ENCODE results near the gene PDCD6IP. TPM values are rescaled to one million over a fixed set of nuclear protein-coding genes. Genes with fewer than 3 reads are reported as not detected.

The PDCD6IP gene
- total and polyA plus RNA-seq, 2 experiments from 2014 or later: 45.1 to 185 TPM

DNA sequence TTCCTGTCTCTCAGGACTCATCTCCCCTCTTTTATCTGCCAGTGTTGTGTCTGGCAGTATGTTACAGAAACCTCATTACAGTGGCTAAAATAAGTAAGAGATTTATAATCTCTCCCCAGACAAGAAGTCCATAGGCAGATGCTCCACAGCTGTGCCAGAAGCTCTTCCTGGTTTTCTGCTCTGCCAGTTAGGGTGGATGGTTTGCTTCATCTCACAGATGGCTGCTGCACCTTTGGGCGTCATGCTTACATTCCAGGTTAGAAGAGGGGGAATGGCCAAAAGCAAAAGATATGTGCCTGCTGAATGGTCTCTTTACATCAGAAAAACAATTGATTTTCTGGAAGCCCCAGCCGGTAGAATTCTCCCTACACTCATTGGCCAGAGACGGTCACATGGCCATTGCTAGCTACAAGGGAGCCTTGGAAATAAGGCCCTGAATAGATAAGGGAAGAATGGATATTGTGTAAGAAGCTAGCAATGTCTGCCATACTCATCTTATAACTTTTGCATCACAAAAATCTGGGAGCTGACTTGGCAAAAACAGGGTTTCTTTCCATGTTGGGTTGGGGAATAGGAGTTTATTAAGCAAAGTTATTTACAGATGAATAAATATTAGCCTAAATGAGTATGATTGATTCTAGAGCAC is 91.1 kb downstream of the PDCD6IP start (continued):
- TF ChIP-seq, protein P1, sequence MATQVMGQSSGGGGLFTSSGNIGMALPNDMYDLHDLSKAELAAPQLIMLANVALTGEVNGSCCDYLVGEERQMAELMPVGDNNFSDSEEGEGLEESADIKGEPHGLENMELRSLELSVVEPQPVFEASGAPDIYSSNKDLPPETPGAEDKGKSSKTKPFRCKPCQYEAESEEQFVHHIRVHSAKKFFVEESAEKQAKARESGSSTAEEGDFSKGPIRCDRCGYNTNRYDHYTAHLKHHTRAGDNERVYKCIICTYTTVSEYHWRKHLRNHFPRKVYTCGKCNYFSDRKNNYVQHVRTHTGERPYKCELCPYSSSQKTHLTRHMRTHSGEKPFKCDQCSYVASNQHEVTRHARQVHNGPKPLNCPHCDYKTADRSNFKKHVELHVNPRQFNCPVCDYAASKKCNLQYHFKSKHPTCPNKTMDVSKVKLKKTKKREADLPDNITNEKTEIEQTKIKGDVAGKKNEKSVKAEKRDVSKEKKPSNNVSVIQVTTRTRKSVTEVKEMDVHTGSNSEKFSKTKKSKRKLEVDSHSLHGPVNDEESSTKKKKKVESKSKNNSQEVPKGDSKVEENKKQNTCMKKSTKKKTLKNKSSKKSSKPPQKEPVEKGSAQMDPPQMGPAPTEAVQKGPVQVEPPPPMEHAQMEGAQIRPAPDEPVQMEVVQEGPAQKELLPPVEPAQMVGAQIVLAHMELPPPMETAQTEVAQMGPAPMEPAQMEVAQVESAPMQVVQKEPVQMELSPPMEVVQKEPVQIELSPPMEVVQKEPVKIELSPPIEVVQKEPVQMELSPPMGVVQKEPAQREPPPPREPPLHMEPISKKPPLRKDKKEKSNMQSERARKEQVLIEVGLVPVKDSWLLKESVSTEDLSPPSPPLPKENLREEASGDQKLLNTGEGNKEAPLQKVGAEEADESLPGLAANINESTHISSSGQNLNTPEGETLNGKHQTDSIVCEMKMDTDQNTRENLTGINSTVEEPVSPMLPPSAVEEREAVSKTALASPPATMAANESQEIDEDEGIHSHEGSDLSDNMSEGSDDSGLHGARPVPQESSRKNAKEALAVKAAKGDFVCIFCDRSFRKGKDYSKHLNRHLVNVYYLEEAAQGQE (IDR thresholded peaks at IDR 0.05; ENCODE audit: unreplicated experiment): no peak
- TF ChIP-seq, protein P2, sequence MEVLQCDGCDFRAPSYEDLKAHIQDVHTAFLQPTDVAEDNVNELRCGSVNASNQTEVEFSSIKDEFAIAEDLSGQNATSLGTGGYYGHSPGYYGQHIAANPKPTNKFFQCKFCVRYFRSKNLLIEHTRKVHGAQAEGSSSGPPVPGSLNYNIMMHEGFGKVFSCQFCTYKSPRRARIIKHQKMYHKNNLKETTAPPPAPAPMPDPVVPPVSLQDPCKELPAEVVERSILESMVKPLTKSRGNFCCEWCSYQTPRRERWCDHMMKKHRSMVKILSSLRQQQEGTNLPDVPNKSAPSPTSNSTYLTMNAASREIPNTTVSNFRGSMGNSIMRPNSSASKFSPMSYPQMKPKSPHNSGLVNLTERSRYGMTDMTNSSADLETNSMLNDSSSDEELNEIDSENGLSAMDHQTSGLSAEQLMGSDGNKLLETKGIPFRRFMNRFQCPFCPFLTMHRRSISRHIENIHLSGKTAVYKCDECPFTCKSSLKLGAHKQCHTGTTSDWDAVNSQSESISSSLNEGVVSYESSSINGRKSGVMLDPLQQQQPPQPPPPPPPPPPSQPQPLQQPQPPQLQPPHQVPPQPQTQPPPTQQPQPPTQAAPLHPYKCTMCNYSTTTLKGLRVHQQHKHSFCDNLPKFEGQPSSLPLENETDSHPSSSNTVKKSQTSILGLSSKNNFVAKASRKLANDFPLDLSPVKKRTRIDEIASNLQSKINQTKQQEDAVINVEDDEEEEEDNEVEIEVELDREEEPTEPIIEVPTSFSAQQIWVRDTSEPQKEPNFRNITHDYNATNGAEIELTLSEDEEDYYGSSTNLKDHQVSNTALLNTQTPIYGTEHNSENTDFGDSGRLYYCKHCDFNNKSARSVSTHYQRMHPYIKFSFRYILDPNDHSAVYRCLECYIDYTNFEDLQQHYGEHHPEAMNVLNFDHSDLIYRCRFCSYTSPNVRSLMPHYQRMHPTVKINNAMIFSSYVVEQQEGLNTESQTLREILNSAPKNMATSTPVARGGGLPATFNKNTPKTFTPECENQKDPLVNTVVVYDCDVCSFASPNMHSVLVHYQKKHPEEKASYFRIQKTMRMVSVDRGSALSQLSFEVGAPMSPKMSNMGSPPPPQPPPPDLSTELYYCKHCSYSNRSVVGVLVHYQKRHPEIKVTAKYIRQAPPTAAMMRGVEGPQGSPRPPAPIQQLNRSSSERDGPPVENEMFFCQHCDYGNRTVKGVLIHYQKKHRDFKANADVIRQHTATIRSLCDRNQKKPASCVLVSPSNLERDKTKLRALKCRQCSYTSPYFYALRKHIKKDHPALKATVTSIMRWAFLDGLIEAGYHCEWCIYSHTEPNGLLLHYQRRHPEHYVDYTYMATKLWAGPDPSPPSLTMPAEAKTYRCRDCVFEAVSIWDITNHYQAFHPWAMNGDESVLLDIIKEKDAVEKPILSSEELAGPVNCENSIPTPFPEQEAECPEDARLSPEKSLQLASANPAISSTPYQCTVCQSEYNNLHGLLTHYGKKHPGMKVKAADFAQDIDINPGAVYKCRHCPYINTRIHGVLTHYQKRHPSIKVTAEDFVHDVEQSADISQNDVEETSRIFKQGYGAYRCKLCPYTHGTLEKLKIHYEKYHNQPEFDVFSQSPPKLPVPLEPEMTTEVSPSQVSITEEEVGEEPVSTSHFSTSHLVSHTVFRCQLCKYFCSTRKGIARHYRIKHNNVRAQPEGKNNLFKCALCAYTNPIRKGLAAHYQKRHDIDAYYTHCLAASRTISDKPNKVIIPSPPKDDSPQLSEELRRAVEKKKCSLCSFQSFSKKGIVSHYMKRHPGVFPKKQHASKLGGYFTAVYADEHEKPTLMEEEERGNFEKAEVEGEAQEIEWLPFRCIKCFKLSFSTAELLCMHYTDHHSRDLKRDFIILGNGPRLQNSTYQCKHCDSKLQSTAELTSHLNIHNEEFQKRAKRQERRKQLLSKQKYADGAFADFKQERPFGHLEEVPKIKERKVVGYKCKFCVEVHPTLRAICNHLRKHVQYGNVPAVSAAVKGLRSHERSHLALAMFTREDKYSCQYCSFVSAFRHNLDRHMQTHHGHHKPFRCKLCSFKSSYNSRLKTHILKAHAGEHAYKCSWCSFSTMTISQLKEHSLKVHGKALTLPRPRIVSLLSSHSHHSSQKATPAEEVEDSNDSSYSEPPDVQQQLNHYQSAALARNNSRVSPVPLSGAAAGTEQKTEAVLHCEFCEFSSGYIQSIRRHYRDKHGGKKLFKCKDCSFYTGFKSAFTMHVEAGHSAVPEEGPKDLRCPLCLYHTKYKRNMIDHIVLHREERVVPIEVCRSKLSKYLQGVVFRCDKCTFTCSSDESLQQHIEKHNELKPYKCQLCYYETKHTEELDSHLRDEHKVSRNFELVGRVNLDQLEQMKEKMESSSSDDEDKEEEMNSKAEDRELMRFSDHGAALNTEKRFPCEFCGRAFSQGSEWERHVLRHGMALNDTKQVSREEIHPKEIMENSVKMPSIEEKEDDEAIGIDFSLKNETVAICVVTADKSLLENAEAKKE (CRISPR knock-in tag; IDR thresholded peaks at IDR 0.05): no peak

DNA sequence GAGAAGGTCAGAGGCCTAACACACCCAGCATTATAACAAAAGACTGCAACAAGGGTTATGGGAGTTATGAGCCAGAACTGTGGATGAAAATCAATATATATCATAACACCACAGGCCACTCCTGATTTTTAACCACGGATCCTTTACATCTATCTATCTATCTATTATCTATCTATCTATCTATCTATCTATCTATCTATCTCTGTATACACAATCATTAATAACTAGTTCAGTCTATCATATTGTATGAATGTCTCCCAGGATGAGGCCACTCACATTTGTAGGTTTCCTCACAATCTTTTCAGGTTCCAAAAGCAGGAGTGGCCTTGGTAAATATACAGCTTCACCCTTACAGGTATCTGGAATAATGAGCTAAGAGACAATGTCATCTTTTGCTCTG is 94.2 kb downstream of the PDCD6IP start:
- H3K9me2 ChIP-seq (ENCODE audit: insufficient read depth): peaks cover 6% of the 10 kb centered on the region; the same call in 1 of the 2 replicates
- Mint-ChIP-seq H3K9me3 (no peaks in the 10 kb centered on the region), H3K4me3 (no peak overlapping the region), H3K4me1 (peaks cover 6% of the 10 kb centered on the region), H3K36me3 (ENCODE audit: low read depth) (no peaks in the 10 kb centered on the region), H3K27me3 (ENCODE audit: insufficient read depth, low read depth, poor library complexity) (peaks cover 2% of the 10 kb centered on the region), H3K27ac (no peak overlapping the region)
- H3K36me3 ChIP-seq (ENCODE audit: insufficient read depth): no peaks in the 10 kb centered on the region; the same call in 1 of the 2 replicates
- H3F3A ChIP-seq (replicated peaks; ENCODE audit: low read depth): no peaks in the 10 kb centered on the region
- no peaks in the 10 kb centered on the region for H3K79me2 ChIP-seq (replicated peaks; ENCODE audit: insufficient read depth)
- DNase-seq (ENCODE audit: low spot score): no peak
- no peak overlapping the region for H3K4me3 ChIP-seq
- H3K27me3 ChIP-seq (ENCODE audit: insufficient read depth): no peaks in the 10 kb centered on the region
- H3K27ac ChIP-seq (ENCODE audit: low read depth): no peak overlapping the region
- no peaks in the 10 kb centered on the region for H4K20me1 ChIP-seq (replicated peaks; ENCODE audit: insufficient read depth)
- no peak overlapping the region for H2AFZ ChIP-seq
- H3K4me2 ChIP-seq: no peak overlapping the region
- H3K4me1 ChIP-seq (ENCODE audit: insufficient read depth): 0 out of 2 replicates have a peak, but pooled peaks cover 4% of the 10 kb centered on the region
- ATAC-seq: no peak
- TF ChIP-seq POLR2AphosphoS5 (IDR thresholded peaks at IDR 0.05; ENCODE audit: low read depth): no peak
- no peak for TF ChIP-seq NANOG (IDR thresholded peaks at IDR 0.05; ENCODE audit: borderline replicate concordance)
- no peak for TF ChIP-seq ZNF331 (CRISPR knock-in tag; IDR thresholded peaks at IDR 0.05; ENCODE audit: low read depth)
- no peak for TF ChIP-seq EZH2phosphoT487 (IDR thresholded peaks at IDR 0.05; ENCODE audit: unreplicated experiment)
- TF ChIP-seq, protein P3, sequence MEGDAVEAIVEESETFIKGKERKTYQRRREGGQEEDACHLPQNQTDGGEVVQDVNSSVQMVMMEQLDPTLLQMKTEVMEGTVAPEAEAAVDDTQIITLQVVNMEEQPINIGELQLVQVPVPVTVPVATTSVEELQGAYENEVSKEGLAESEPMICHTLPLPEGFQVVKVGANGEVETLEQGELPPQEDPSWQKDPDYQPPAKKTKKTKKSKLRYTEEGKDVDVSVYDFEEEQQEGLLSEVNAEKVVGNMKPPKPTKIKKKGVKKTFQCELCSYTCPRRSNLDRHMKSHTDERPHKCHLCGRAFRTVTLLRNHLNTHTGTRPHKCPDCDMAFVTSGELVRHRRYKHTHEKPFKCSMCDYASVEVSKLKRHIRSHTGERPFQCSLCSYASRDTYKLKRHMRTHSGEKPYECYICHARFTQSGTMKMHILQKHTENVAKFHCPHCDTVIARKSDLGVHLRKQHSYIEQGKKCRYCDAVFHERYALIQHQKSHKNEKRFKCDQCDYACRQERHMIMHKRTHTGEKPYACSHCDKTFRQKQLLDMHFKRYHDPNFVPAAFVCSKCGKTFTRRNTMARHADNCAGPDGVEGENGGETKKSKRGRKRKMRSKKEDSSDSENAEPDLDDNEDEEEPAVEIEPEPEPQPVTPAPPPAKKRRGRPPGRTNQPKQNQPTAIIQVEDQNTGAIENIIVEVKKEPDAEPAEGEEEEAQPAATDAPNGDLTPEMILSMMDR (conservative IDR thresholded peaks at IDR 0.05; ENCODE audit: low read depth in 2 of 2): no peak
